Suppressor macrophage treated with lipopolysaccharide for 1 hour (primary cell): Measurements from ENCODE around the gene TEK.

Source experiments
- DNase-seq, 3 donors: peaks; one replicate each; pipeline ENCODE4 v3.0.0-alpha.2; 2020 to 2022

TEK gene

DNA sequence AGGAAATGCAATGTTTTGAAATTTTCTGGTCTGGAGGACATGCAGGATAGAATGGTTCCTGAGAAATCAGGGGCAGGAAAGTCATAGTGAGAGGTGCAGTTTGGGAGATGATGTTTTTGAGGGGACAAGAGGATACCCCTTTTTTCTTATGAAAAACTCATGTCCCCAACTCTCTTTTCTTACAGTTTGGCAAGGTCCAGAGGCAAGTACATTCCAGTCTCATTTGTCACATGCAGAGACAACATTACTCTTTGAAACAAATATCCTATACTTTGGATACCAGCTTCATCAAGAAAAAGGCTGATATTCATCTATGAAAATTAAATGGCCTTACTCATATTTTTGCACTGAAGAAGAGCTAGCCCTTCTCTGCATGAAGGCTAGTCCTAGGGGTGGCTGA is 139.7 kb downstream of the TEK start:
- DNase-seq, result no peak

DNA sequence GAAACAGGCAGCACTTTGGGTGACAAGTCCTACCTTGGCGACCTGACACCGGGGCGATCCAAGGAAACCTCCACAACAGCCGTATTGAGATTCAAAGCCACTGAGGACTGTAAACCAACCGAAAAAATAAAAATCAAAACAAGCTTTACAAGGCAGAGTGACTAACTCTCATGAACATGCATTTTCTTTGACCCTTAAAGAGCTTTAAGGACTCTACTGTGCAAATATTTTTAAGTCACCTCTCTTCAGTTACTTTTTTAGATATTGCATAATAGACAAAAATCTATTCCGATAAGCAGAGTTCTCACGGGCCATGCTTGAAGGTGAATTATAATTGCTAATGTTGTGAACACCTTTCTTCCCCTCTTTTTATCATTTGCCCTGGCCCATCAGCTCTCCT is 149.6 kb downstream of the TEK start:
- no peak for DNase-seq

DNA sequence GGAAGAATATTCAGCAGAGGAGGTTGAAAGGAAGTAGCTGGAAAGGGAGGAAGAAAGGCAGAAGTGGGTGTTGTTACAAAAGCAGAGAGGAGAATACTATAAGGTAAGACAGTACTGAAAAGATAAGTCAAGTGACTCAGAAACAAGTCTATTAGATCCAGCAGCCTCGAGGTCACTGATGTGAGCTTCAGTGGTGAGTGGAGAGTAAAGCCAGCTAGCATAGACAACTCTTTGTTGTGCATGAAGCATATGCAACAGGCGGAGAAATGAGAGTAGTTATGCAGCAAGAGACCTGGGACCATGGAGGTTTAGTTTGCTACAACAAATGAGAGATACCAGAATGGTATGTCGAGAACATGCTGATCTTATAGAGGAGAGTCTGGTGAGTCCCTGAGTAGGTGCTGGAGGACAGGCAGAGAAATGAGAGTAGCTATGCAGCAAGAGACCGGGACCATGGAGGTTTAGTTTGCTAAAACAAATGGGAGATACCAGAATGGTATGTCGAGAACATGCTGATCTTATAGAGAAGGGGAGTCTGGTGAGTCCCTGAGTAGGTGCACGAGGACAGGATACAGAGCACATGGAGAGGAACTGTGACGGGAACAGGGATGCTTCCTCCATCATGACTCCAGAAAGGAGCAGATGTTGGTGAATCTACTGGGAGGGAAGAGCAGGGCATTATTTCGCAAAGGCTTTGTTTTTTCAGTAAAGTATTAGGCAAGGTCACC is 151.9 kb downstream of the TEK start:
- no peak for DNase-seq

DNA sequence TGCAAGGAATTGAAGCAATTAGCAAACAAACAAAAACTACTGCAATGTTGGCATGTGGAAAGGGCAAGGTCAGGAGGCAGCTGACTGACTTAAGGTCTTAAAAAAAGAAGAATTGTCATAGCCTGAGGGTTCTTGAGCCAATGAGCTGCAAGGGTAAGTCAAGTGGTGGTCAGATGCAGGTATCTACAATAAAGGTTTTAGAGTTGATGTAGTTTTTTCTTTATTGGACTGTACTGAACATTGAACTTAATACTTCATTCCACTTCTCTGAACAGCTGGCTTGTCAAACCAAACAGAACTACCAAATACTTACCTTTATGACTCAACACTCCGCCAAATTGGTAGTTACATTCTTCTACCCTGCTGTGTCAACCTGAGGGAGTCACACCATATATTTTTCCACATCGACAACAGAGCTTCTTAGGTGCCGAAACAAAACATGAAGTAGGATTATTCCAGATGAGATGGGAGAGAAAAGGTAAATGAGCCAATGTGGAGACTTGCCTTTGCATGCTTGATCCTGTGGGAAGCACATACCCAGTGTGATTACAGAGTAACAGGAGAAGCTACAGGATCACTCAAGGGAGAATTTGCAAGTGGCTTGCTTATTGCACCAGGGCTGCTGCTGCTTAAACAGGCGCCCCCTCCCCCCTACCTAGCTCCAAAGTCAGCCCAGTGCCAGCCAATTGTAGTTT is 152.6 kb downstream of the TEK start:
- DNase-seq, result no peak

DNA sequence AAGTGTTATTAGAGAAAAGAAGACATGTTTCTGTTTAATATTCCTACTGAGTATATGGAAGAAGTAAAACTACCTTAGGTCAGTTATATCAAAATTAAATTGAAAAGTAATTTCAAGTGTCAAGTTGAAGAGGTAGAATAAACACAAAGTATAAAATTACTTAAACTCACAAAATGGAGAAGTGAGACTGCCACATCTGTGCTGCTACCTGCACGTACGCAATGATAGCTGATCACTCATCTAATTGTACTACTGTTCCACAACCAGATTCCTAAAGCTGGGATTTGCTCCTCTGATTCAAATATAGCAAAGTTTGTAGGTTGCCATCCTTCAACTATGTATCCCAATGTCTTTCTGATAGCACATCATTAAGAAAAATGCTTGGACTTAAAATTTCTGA is 163.1 kb downstream of the TEK start:
- DNase-seq, result no peak

DNA sequence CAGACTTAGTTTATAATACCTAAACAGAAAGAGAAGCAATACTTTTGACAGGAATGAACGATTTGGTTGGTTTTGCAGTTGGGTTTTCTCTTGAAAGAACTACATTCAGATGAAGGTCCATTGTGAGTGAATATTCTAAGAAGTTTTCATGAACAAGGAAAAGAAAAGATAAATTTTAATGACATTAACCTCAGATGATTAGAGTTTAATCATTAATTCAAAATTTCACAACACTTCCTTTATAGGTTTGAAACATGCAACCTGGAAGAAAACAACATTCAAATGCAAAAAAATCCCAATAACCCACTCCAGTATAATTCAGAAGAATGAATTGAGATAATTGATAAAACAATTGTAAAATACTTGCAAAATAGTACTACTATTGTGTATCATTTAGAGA is 164.2 kb downstream of the TEK start:
- DNase-seq, result no peak

DNA sequence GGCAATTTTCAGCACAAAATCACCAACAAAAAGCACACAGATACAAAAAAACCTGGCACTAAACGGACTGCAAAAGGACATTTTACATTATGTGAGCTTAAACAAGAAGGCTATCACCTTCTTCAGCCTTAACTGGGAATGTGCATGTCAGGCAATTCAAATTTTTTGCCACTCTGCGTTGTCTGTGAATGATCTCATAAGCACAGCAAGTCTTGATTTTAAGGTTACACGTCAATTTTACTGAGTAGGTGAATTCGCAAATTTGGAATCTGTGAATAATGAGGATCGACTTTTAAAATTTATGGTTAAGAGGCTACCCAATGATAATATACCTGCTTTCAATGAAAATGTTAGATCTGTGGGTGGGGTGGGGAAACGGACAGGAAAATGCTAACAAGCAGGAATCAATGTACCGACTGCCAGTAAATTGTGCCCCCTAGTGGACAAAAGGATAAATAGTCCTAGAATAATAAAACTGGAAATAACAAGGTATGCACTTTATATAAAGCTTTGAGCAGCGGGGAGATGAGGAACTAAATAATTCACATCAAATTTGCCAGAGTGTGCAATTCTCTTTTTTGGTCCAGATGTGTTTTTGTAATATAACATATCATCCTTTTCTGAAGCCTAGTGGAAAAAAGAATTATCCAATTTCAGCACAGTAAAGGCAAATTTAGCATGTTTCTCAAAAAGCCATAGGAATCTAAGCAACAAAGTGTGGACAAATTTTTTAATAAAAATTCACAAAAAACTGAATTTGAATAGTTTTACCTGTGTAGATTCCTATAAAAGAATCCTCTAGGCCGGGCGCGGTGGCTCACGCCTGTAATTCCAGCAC is 167.4 kb downstream of the TEK start:
- DNase-seq, result peak; percentile 64 to 78 (median 69)

DNA sequence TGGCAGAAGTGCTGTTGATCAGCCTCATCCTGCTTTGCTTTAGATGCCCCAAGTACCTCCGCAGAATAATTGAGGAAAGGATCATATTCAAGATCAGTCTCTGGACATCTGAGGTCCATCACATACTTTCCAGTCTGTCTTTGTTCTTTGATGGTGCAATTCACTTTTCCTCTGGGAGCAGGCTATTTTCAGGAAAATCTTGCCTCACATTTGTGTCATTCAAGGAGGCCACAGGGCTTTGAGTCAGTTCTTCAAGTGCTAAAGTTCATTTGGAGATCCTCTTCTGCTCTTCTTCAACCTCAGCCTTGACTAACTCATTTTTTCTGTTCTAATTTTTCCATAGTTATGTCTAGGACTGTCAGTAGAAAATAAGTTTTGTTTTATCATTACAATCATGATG is 169.3 kb downstream of the TEK start:
- no peak for DNase-seq

DNA sequence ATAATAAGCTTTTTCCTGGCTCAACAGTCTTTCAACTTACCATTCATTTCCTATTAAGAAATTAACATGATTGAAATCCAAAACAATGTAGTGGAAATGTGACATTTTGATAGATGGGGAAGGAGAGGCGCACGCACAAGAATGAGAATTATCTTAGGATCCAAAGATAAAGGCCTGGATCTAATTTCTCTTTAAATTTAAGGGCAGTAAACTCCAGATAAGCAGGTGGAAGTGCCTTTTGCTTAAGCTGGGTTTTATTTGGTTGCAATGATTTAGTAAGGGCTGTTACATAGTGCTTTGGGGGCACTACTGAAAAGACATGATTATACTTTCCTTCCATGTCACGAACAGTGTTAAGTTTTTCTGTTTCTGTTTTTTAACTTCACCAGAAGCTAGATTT is 170.6 kb downstream of the TEK start:
- DNase-seq, result no peak
